Neuronal stem cell (in vitro differentiated cells): ENCODE data around the gene SLIRP.

Experiments
- DNase-seq: peaks from one replicate; pipeline ENCODE4 v3.0.0-alpha.2; 2013; ENCODE audit warnings: low spot score
- H2AFZ ChIP-seq: one replicate; pipeline ENCODE4 v1.6.1; 2013; ENCODE audit warnings: mild to moderate bottlenecking, low read length, inconsistent platforms
- H2AK5ac ChIP-seq: 2 replicates; pipeline ENCODE4 v1.6.1; 2013; ENCODE audit warnings: low read depth, mild to moderate bottlenecking, inconsistent platforms, low read length, moderate library complexity, mixed read lengths
- H2BK120ac ChIP-seq: 2 replicates; pipeline ENCODE4 v1.6.1; 2013; ENCODE audit warnings: low read depth, mild to moderate bottlenecking, inconsistent platforms, low read length, moderate library complexity, mixed read lengths
- H2BK12ac ChIP-seq: one replicate; pipeline ENCODE4 v1.6.1; 2013; ENCODE audit warnings: low read length, inconsistent platforms
- H2BK15ac ChIP-seq: 2 replicates; pipeline ENCODE4 v1.6.1; 2013; ENCODE audit warnings: mild to moderate bottlenecking, low read length, inconsistent platforms, mixed read lengths
- H2BK5ac ChIP-seq: one replicate; pipeline ENCODE4 v1.6.1; 2013; ENCODE audit warnings: inconsistent platforms, mild to moderate bottlenecking, low read length, moderate library complexity
- H3K14ac ChIP-seq: one replicate; pipeline ENCODE4 v1.6.1; 2013; ENCODE audit warnings: low read length, inconsistent platforms
- H3K18ac ChIP-seq: 2 replicates; pipeline ENCODE4 v1.6.1; 2013; ENCODE audit warnings: low read length, inconsistent platforms
- H3K23ac ChIP-seq: 2 replicates; pipeline ENCODE4 v1.6.1; 2013; ENCODE audit warnings: low read depth, mild to moderate bottlenecking, mixed read lengths, low read length, inconsistent platforms; ENCODE audit not compliant: poor library complexity
- H3K27ac ChIP-seq: replicated peaks from 3 replicates; pipeline ENCODE4 v1.5.1; 2013; ENCODE audit warnings: low read length, inconsistent platforms
- H3K27me3 ChIP-seq, 3 experiments: 2 replicates each; pipeline ENCODE4 v1.6.1; 2013; ENCODE audit warnings: low read length in 3 of 3, mild to moderate bottlenecking in 2 of 3, inconsistent platforms in 1 of 3, low read depth in 1 of 3, mixed read lengths in 1 of 3, moderate library complexity in 1 of 3; ENCODE audit not compliant: control insufficient read depth in 3 of 3, insufficient read depth in 3 of 3
- H3K36me3 ChIP-seq, 2 donors: replicated peaks in 1 of 2; 2 replicates each; pipeline ENCODE4 v1.6.1; 2013; ENCODE audit warnings: low read length in 2 of 2; ENCODE audit not compliant: control insufficient read depth in 2 of 2, insufficient read depth in 2 of 2
- H3K4ac ChIP-seq: 2 replicates; pipeline ENCODE4 v1.6.1; 2013; ENCODE audit warnings: inconsistent platforms, mild to moderate bottlenecking, low read length, moderate library complexity
- H3K4me1 ChIP-seq, 2 donors: 1 replicate in 1 of 2; 2 replicates in 1 of 2; pipeline ENCODE4 v1.6.1; 2013; ENCODE audit warnings: low read length in 2 of 2, low read depth in 1 of 2; ENCODE audit not compliant: control insufficient read depth in 2 of 2, insufficient read depth in 1 of 2
- H3K4me2 ChIP-seq: one replicate; pipeline ENCODE4 v1.6.1; 2013; ENCODE audit warnings: mild to moderate bottlenecking, low read length, inconsistent platforms; ENCODE audit not compliant: insufficient read depth, poor library complexity, severe bottlenecking
- H3K4me3 ChIP-seq, 2 donors: 2 replicates each; pipeline ENCODE4 v1.5.1; 2013; ENCODE audit warnings: low read length in 2 of 2, mild to moderate bottlenecking in 2 of 2, inconsistent platforms in 1 of 2, moderate library complexity in 1 of 2
- H3K79me1 ChIP-seq: one replicate; pipeline ENCODE4 v1.6.1; 2013; ENCODE audit warnings: low read depth, mild to moderate bottlenecking, inconsistent platforms, low read length, moderate library complexity
- H3K9ac ChIP-seq: one replicate; pipeline ENCODE4 v1.6.1; 2013; ENCODE audit warnings: mild to moderate bottlenecking, low read depth, low read length, inconsistent platforms; ENCODE audit not compliant: poor library complexity
- H3K9me3 ChIP-seq, 2 donors: replicated peaks in 1 of 2; 2 replicates each; pipeline versions ENCODE3 to v1.6.1; 2013; ENCODE audit warnings: low read length in 2 of 2, mild to moderate bottlenecking in 2 of 2, inconsistent platforms in 1 of 2, low read depth in 1 of 2, mixed read lengths in 1 of 2, moderate library complexity in 1 of 2; ENCODE audit not compliant: control insufficient read depth in 2 of 2, insufficient read depth in 1 of 2
- H4K8ac ChIP-seq: one replicate; pipeline ENCODE4 v1.6.1; 2013; ENCODE audit warnings: low read depth, mild to moderate bottlenecking, inconsistent platforms, low read length, moderate library complexity
- H4K91ac ChIP-seq: one replicate; pipeline ENCODE4 v1.6.1; 2013; ENCODE audit warnings: low read length, low read depth, mild to moderate bottlenecking, inconsistent platforms; ENCODE audit not compliant: poor library complexity
- WGBS, 2 donors: extraction: QIAGEN DNeasy Blood & Tissue Kit; methylation state at CpG; one replicate each; pipeline ENCODE4 v1.1.7; 2013; ENCODE audit warnings: missing lambda C conversion rate in 2 of 2, mixed read lengths in 1 of 2; ENCODE audit not compliant: insufficient read length in 2 of 2, insufficient replicate concordance in 1 of 2; ENCODE audit errors: extremely low coverage in 2 of 2; 5-methylcytosine and 5-hydroxymethylcytosine counted together

Gene SLIRP

DNA sequence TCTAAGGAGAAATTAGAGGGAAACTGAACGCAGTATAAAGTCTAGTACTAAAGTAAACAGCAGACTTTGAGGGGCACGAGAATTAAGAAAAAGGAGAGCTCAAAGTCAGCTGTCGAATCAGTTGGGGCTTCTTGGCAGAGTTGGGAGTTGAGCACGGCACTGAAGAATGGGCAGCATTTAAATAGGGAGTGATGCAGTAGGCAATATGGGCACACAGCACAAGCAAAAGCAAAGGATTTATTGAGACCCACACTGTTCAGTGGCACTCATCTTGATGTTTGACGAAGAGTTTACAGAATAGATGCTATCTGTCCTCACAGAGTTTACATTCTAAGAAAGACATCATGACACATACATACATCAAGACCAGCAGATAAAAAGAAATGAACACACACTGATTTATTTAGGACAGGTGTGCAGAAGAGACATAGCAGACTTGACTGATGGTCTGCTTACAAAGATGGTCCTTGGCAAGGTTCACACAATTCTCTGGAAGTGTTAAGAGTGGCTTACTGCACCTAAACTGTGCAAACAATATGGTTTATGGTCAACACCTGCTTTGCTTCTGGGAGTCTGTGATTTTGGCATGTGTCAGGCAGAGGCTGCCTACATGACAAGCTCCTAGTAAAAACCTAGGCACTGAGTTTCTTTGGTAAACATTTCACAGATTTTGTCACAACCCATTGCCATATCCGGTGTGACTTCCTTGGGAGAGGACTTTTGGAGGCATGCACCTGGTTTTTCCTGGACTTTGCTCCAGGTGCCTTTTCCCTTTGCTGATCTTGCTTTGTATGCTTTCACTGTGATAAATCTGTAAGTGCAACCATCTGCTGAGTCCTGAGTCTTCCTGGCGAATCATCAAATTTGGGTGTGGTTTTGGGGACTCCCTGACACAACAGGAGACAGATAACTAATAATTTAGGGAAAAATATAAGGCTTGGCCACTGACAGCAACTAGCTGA is 26.4 kb upstream of the SLIRP start:
- Histone ChIP-seq H2AFZ (no peak overlapping the region), H3K9ac (no peak overlapping the region), H3K18ac (no peak overlapping the region), H3K36me3 (peaks cover 2 to 61% of the 10 kb centered on the region in 2 donors), H3K9me3 (no peaks in the 10 kb centered on the region), H3K4ac (no peak overlapping the region), H2AK5ac (no peak overlapping the region), H3K14ac (no peak overlapping the region), H2BK15ac (no peak overlapping the region), H3K79me1 (no peaks in the 10 kb centered on the region), H3K4me3 (no peak overlapping the region), H4K8ac (no peak overlapping the region), H3K27me3 (no peaks in the 10 kb centered on the region), H2BK5ac (no peak overlapping the region), H2BK120ac (no peak overlapping the region), H3K4me2 (no peak overlapping the region), H3K27ac (no peak overlapping the region), H3K23ac (no peak overlapping the region), H2BK12ac (no peak overlapping the region), H3K4me1 (no peaks in the 10 kb centered on the region), H4K91ac (no peak overlapping the region)
- no peak for DNase-seq
- no CpG with 5 or more reads among the region's 7 CpGs for WGBS, 2 donors

DNA sequence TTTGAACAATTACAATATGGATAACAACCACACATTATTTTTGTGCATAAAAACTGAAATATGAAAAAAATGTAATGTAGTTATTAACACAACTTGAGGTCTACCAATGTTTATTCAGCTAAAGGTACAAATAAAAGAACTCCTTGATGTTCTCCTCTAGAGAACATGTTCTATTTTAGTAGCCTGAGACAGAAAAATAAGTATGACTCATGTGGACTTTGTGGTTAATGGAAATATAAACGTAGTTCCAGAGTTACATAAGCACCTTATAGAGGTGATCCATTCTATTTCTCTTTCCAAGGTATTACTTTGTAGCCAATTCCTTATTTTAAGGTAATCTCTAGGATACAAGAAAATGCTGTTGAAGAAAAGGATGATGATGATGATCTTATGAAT is 25.7 kb upstream of the SLIRP start:
- Histone ChIP-seq H3K14ac (no peak overlapping the region), H3K9ac (no peak overlapping the region), H4K91ac (no peak overlapping the region), H3K27ac (no peak overlapping the region), H2BK5ac (no peak overlapping the region), H3K9me3 (no peaks in the 10 kb centered on the region), H2BK12ac (no peak overlapping the region), H4K8ac (no peak overlapping the region), H2AK5ac (no peak overlapping the region), H3K4me1 (no peaks in the 10 kb centered on the region), H2BK120ac (no peak overlapping the region), H3K79me1 (no peaks in the 10 kb centered on the region), H3K18ac (no peak overlapping the region), H2BK15ac (no peak overlapping the region), H3K23ac (no peak overlapping the region), H2AFZ (no peak overlapping the region), H3K4me3 (no peak overlapping the region), H3K36me3 (peaks cover 2 to 62% of the 10 kb centered on the region in 2 donors), H3K4ac (no peak overlapping the region), H3K27me3 (no peaks in the 10 kb centered on the region), H3K4me2 (no peak overlapping the region)
- no peak for DNase-seq
- WGBS, 2 donors: no CpG with 5 or more reads among the region's 1 CpG

DNA sequence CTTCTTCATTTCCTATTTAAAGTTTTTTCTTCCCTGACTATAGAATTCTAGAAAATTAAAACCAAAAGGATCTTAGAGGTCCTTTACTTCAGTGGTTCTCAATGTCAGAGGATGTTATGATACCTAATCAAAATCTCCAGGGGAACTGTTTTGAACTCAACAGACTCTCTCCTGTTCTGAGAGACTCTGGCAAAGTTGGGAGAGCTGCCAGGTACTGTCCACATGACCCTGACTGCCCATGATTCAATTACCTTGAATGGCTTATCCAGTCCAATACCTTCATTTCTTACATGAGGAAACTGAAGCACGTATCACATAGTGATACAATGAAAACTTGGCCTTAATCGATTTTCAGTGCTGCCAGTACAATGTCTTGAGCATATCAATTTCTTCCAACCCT is 16.6 kb upstream of the SLIRP start:
- DNase-seq: no peak
- WGBS, 2 donors: no CpG with 5 or more reads among the region's 2 CpGs
- Histone ChIP-seq H3K4me2 (no peak overlapping the region), H3K36me3 (peaks cover 2 to 87% of the 10 kb centered on the region in 2 donors), H2BK15ac (no peak overlapping the region), H4K91ac (no peak overlapping the region), H2AK5ac (no peak overlapping the region), H3K9ac (no peak overlapping the region), H2AFZ (no peak overlapping the region), H2BK120ac (no peak overlapping the region), H3K27ac (no peak overlapping the region), H3K9me3 (no peaks in the 10 kb centered on the region), H3K4me1 (no peaks in the 10 kb centered on the region), H3K4me3 (no peak overlapping the region), H3K27me3 (no peaks in the 10 kb centered on the region), H3K14ac (no peak overlapping the region), H2BK5ac (no peak overlapping the region), H2BK12ac (no peak overlapping the region), H3K4ac (no peak overlapping the region), H3K79me1 (no peaks in the 10 kb centered on the region), H3K18ac (no peak overlapping the region), H4K8ac (no peak overlapping the region), H3K23ac (no peak overlapping the region)

DNA sequence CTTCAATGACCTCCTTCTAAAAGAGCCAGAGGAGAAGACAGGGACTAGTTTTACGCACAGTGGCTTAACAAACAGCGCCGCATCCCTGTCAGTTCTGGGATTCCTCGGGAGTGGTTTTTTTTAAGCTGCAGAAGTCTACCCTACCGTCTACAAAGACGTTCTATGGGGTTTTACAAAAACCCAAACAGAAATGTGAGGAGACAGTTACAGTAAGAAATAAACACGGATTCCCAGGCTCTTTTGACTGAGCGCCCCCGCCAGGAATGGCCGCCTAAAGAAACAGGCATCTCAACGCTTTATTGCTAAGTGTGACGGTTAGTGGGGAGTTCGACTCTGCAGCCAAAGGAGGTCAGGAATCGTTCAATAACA is 564 bp upstream of the SLIRP start:
- Histone ChIP-seq H3K27me3 (no peaks in the 10 kb centered on the region), H3K36me3 (peaks cover 12 to 53% of the 10 kb centered on the region in 2 donors), H3K18ac (no peak overlapping the region), H2AFZ (peak overlapping the region; percentile 92), H3K27ac (no peak overlapping the region), H4K8ac (no peak overlapping the region), H3K23ac (no peak overlapping the region), H4K91ac (no peak overlapping the region), H2BK120ac (no peak overlapping the region), H3K4ac (no peak overlapping the region), H2BK12ac (no peak overlapping the region), H3K4me2 (peak overlapping the region; percentile 51), H3K79me1 (peaks cover 4% of the 10 kb centered on the region), H3K14ac (no peak overlapping the region), H2BK15ac (no peak overlapping the region), H3K9me3 (no peaks in the 10 kb centered on the region), H3K4me3 (peak overlapping the region; percentile 97 to 98), H2AK5ac (no peak overlapping the region), H3K9ac (peak overlapping the region; percentile 78), H2BK5ac (no peak overlapping the region), H3K4me1 (peaks cover 4 to 14% of the 10 kb centered on the region in 2 donors)
- WGBS, 2 donors: no CpG with 5 or more reads among the region's 14 CpGs
- DNase-seq: peak; percentile 14
